Stimulated activated naive CD4-positive, alpha-beta T cell (primary cell): ENCODE results near the gene TRAPPC2L.

Experiments
- DNase-seq, 6 experiments: peaks; one replicate each; lab custom pipeline; 2025; lab: John Stamatoyannopoulos, UW

TRAPPC2L gene

GRCh38 chr16:88856828-88857727 is at the start of gene TRAPPC2L, which contains the start of gene GALNS:
TRAPPC2L (plus strand) TSS chr16:88857127; CDS start chr16:88857151, 24 bp downstream.
GALNS (minus strand) TSS chr16:88856947; CDS start chr16:88856877, 70 bp downstream.
- peak; percentile 95 to 98 (median 97) for DNase-seq

GRCh38 chr16:88807142-88807625 is 49.7 kb upstream of the TRAPPC2L start:
- no peak for DNase-seq

- no peak for DNase-seq
Observed at GRCh38 chr16:88807626-88808453, 49.1 kb upstream of the TRAPPC2L start.

- DNase-seq, result no peak
Observed at GRCh38 chr16:88809068-88809675, 47.8 kb upstream of the TRAPPC2L start.

GRCh38 chr16:88809676-88810165 is 47.2 kb upstream of the TRAPPC2L start:
- no peak for DNase-seq

GRCh38 chr16:88810166-88810911 is 46.6 kb upstream of the TRAPPC2L start:
- no peak for DNase-seq

- peak; percentile 43 to 81 (median 58) for DNase-seq
Observed at GRCh38 chr16:88810912-88811768, 45.8 kb upstream of the TRAPPC2L start.

GRCh38 chr16:88811769-88812512 is 45.0 kb upstream of the TRAPPC2L start, which contains the start of gene APRT:
APRT (minus strand) TSS chr16:88811928; CDS start chr16:88811899, 29 bp downstream.
- peak; percentile 92 to 98 (median 94) for DNase-seq

- no peak for DNase-seq
Observed at GRCh38 chr16:88812513-88813268, 44.2 kb upstream of the TRAPPC2L start.

GRCh38 chr16:88813269-88814143 is 43.4 kb upstream of the TRAPPC2L start:
- DNase-seq, result no peak

GRCh38 chr16:88814144-88814502 is 42.8 kb upstream of the TRAPPC2L start:
- no peak for DNase-seq

GRCh38 chr16:88815227-88815626 is 41.7 kb upstream of the TRAPPC2L start:
- DNase-seq, result no peak

GRCh38 chr16:88815901-88816589 is 40.9 kb upstream of the TRAPPC2L start:
- peak in 5 of 6 experiments; percentile 33 to 49 (median 41) for DNase-seq

GRCh38 chr16:88816736-88817535 is 40.0 kb upstream of the TRAPPC2L start:
- no peak for DNase-seq

GRCh38 chr16:88817785-88818574 is 38.9 kb upstream of the TRAPPC2L start:
- DNase-seq, result no peak
